ENCODE results near the gene RIMBP2. TPM values are rescaled to one million over a fixed set of nuclear protein-coding genes. Genes with fewer than 3 reads are reported as not detected.

The RIMBP2 gene
- total and polyA plus RNA-seq, 9 of the 15 experiments (the other 6 are each of a cell fraction or from before 2014, with no cell fraction given): not detected

DNA sequence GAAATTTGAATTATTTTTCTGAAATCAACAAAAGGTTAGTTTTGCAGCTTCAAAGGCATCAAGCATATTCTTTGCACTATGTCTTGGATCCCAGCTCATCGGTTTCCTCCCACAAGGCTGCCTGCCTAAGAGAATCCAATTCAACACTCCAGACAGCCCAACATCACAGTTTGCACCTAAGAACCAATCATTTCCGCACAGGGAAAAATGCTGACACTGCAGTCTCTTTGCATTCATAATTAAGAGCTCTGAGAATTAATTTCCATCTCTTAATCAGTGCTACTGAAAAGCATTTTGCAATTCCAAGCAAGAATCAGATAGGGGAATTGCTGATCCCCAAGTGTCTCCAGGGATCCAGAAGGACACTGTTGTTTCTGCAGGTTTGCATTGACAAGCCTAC lies 202.5 kb downstream of the RIMBP2 start:
- no peak for TF ChIP-seq ZNF384 (IDR thresholded peaks at IDR 0.05; ENCODE audit: low read depth, low read length)
- TF ChIP-seq XRCC5 (IDR thresholded peaks at IDR 0.05; ENCODE audit: low read depth, low read length): no peak
- TF ChIP-seq TAF9B (IDR thresholded peaks at IDR 0.05; ENCODE audit: partially characterized antibody): no peak
- peak; percentile 90 for TF ChIP-seq MAFG (tag; conservative IDR thresholded peaks at IDR 0.05)
- TF ChIP-seq, protein P1, sequence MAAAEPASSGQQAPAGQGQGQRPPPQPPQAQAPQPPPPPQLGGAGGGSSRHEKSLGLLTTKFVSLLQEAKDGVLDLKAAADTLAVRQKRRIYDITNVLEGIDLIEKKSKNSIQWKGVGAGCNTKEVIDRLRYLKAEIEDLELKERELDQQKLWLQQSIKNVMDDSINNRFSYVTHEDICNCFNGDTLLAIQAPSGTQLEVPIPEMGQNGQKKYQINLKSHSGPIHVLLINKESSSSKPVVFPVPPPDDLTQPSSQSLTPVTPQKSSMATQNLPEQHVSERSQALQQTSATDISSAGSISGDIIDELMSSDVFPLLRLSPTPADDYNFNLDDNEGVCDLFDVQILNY (CRISPR knock-in tag; IDR thresholded peaks at IDR 0.05): no peak
- no peak for TF ChIP-seq CBFA2T2 (conservative IDR thresholded peaks at IDR 0.05)
- TF ChIP-seq ZNF316 (IDR thresholded peaks at IDR 0.05): peak; percentile 91
- no peak for TF ChIP-seq TBP (optimal IDR thresholded peaks at IDR 0.05; ENCODE audit: low read depth, low read length)
- no peak for TF ChIP-seq MTA2 (IDR thresholded peaks at IDR 0.05; ENCODE audit: low read depth)
- peak; percentile 86 for TF ChIP-seq C11orf30 (IDR thresholded peaks at IDR 0.05; ENCODE audit: low read depth)
- peak; percentile 93 for TF ChIP-seq MAFF (IDR thresholded peaks at IDR 0.05; ENCODE audit: low read length)
- TF ChIP-seq MAFK (IDR thresholded peaks at IDR 0.05; ENCODE audit: low read length): peak; percentile 94
- no peak for TF ChIP-seq ZC3H11A (IDR thresholded peaks at IDR 0.05; ENCODE audit: low read depth, low read length)
- no peak for TF ChIP-seq BHLHE40 (IDR thresholded peaks at IDR 0.05; ENCODE audit: low read length)
- no peak for TF ChIP-seq CAMTA2 (CRISPR knock-in tag; conservative IDR thresholded peaks at IDR 0.05)
- TF ChIP-seq, protein P2, sequence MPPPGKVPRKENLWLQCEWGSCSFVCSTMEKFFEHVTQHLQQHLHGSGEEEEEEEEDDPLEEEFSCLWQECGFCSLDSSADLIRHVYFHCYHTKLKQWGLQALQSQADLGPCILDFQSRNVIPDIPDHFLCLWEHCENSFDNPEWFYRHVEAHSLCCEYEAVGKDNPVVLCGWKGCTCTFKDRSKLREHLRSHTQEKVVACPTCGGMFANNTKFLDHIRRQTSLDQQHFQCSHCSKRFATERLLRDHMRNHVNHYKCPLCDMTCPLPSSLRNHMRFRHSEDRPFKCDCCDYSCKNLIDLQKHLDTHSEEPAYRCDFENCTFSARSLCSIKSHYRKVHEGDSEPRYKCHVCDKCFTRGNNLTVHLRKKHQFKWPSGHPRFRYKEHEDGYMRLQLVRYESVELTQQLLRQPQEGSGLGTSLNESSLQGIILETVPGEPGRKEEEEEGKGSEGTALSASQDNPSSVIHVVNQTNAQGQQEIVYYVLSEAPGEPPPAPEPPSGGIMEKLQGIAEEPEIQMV (tag; conservative IDR thresholded peaks at IDR 0.05; ENCODE audit: low read depth): no peak
- 0% methylated on average over 2 of the region's 2 CpGs for WGBS (ENCODE audit: insufficient coverage, low coverage, missing lambda C conversion rate)
- Histone ChIP-seq H4K20me1 (replicated peaks; ENCODE audit: control insufficient read depth, insufficient read depth, low read length) (no peaks in the 10 kb centered on the region), H3K27me3 (ENCODE audit: control insufficient read depth in 2 of 2, insufficient read depth in 2 of 2, low read length in 2 of 2) (peaks cover 2 to 19% of the 10 kb centered on the region in 2 experiments; a peak in 2 of 5 replicates), H3K27ac (ENCODE audit: extremely low read depth, low read depth, low read length) (no peak overlapping the region), H2AFZ (ENCODE audit: low read depth, low read length) (no peak overlapping the region), H3K36me3 (ENCODE audit: control insufficient read depth, insufficient read depth, low read length) (no peaks in the 10 kb centered on the region), H3K4me1 (replicated peaks in 1 of 2; ENCODE audit: control insufficient read depth in 2 of 2, insufficient read depth in 2 of 2, low read length in 2 of 2) (no peaks in the 10 kb centered on the region), H3K9me1 (ENCODE audit: control insufficient read depth, insufficient read depth, low read length) (no peaks in the 10 kb centered on the region), H3K79me2 (ENCODE audit: control insufficient read depth, insufficient read depth, low read length) (no peaks in the 10 kb centered on the region), H3K9ac (ENCODE audit: insufficient read depth in 1 of 2, low read depth in 2 of 2, low read length in 2 of 2) (no peak overlapping the region), H3K4me2 (ENCODE audit: insufficient read depth, low read length) (no peak overlapping the region), H3K9me3 (replicated peaks; ENCODE audit: control insufficient read depth, insufficient read depth, low read depth, low read length) (no peaks in the 10 kb centered on the region), H3K4me3 (no peak overlapping the region)
- BruUV-seq (replicated peaks): no TSS peak
- in situ Hi-C loops (cut with MboI) (no loop called here), intact Hi-C loops (cut with micrococcal nuclease) (no loop called here)
- no peak for ATAC-seq
- no peak for DNase-seq (ENCODE audit: extremely low read depth in 1 of 4, low spot score in 3 of 4)
- FAIRE-seq: no peak
- CTCF ChIA-PET (ENCODE audit: low intra/inter-chr PET ratio): no interaction called here
- POLR2A ChIA-PET: interaction anchor here (1.0 kb wide), 1 partner anchor 27 kb away, joined by 3 read pairs; no protein-coding TSS in a partner anchor

All from K562 (cell line).